Measurements from ENCODE around the gene ZNF541.

Gene ZNF541

GRCh38 chr19:47544075-47544474 lies 28.9 kb downstream of the ZNF541 start:
- no peaks in the 10 kb centered on the region for H3K27me3 ChIP-seq (replicated peaks; ENCODE audit: control insufficient read depth, insufficient read depth, low read length)
- TF ChIP-seq, protein P1, sequence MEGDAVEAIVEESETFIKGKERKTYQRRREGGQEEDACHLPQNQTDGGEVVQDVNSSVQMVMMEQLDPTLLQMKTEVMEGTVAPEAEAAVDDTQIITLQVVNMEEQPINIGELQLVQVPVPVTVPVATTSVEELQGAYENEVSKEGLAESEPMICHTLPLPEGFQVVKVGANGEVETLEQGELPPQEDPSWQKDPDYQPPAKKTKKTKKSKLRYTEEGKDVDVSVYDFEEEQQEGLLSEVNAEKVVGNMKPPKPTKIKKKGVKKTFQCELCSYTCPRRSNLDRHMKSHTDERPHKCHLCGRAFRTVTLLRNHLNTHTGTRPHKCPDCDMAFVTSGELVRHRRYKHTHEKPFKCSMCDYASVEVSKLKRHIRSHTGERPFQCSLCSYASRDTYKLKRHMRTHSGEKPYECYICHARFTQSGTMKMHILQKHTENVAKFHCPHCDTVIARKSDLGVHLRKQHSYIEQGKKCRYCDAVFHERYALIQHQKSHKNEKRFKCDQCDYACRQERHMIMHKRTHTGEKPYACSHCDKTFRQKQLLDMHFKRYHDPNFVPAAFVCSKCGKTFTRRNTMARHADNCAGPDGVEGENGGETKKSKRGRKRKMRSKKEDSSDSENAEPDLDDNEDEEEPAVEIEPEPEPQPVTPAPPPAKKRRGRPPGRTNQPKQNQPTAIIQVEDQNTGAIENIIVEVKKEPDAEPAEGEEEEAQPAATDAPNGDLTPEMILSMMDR (IDR thresholded peaks at IDR 0.05; ENCODE audit: insufficient read depth, low read length, poor library complexity, severe bottlenecking), result no peak
- H3K4me3 ChIP-seq (replicated peaks; ENCODE audit: low read depth, low read length), result no peak overlapping the region
- DNase-seq (ENCODE audit: extremely low read depth, insufficient read length), result no peak
- no peaks in the 10 kb centered on the region for H3K36me3 ChIP-seq (ENCODE audit: control insufficient read depth, insufficient read depth, low read length)

GRCh38 chr19:47542030-47542475 lies 30.9 kb downstream of the ZNF541 start:
- no peaks in the 10 kb centered on the region for H3K27me3 ChIP-seq (replicated peaks; ENCODE audit: control insufficient read depth, insufficient read depth, low read length)
- TF ChIP-seq, protein P1 (IDR thresholded peaks at IDR 0.05; ENCODE audit: insufficient read depth, low read length, poor library complexity, severe bottlenecking), result no peak
- no peak for DNase-seq (ENCODE audit: extremely low read depth, insufficient read length)
- H3K36me3 ChIP-seq (ENCODE audit: control insufficient read depth, insufficient read depth, low read length), result no peaks in the 10 kb centered on the region
- no peak overlapping the region for H3K4me3 ChIP-seq (replicated peaks; ENCODE audit: low read depth, low read length)

GRCh38 chr19:47541518-47541917 lies 31.4 kb downstream of the ZNF541 start:
- no peaks in the 10 kb centered on the region for H3K27me3 ChIP-seq (replicated peaks; ENCODE audit: control insufficient read depth, insufficient read depth, low read length)
- no peaks in the 10 kb centered on the region for H3K36me3 ChIP-seq (ENCODE audit: control insufficient read depth, insufficient read depth, low read length)
- DNase-seq (ENCODE audit: extremely low read depth, insufficient read length), result no peak
- TF ChIP-seq, protein P1 (IDR thresholded peaks at IDR 0.05; ENCODE audit: insufficient read depth, low read length, poor library complexity, severe bottlenecking), result no peak
- no peak overlapping the region for H3K4me3 ChIP-seq (replicated peaks; ENCODE audit: low read depth, low read length)

- Histone ChIP-seq H3K4me3 (replicated peaks; ENCODE audit: low read depth, low read length) (no peak overlapping the region), H3K36me3 (ENCODE audit: control insufficient read depth, insufficient read depth, low read length) (no peaks in the 10 kb centered on the region), H3K27me3 (replicated peaks; ENCODE audit: control insufficient read depth, insufficient read depth, low read length) (no peaks in the 10 kb centered on the region)
- DNase-seq (ENCODE audit: extremely low read depth, insufficient read length), result no peak
- TF ChIP-seq, protein P1 (IDR thresholded peaks at IDR 0.05; ENCODE audit: insufficient read depth, low read length, poor library complexity, severe bottlenecking), result peak; percentile 31
These were observed 32.2 kb downstream of the ZNF541 start for GRCh38 chr19:47540748-47541147.

DNA sequence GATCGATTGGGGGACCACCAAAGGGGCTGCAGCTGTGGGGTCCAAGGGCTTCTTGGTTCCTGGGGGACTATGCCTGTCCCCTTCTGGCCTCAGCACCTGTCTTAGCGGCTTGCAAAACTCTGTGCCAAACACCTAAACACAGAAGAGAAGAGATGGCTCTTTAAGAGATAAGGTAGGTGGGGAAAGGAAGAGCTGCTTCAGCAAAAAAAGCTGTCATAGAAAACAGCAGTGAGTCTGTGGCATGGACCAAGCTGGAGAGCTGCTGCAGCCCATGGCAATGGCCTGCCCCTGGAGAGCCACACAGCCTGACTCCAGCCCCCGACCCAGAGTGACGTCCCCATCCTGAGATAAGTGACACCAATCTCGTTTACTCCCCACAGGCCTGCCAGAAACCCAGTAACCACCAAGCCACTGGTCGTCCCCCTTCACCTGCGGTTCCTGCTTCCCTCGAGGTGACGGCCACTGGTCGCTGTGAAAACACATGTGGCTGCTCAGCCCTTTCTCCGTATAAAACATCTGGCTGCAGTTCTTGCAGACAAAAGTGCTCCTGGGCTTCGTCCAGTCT lies 33.1 kb downstream of the ZNF541 start:
- DNase-seq (ENCODE audit: extremely low read depth, insufficient read length), result no peak
- no peaks in the 10 kb centered on the region for H3K27me3 ChIP-seq (replicated peaks; ENCODE audit: control insufficient read depth, insufficient read depth, low read length)
- TF ChIP-seq, protein P1 (IDR thresholded peaks at IDR 0.05; ENCODE audit: insufficient read depth, low read length, poor library complexity, severe bottlenecking), result no peak
- no peaks in the 10 kb centered on the region for H3K36me3 ChIP-seq (ENCODE audit: control insufficient read depth, insufficient read depth, low read length)
- H3K4me3 ChIP-seq (replicated peaks; ENCODE audit: low read depth, low read length), result no peak overlapping the region

- Histone ChIP-seq H3K27me3 (replicated peaks; ENCODE audit: control insufficient read depth, insufficient read depth, low read length) (no peaks in the 10 kb centered on the region), H3K4me3 (replicated peaks; ENCODE audit: low read depth, low read length) (no peak overlapping the region), H3K36me3 (ENCODE audit: control insufficient read depth, insufficient read depth, low read length) (no peaks in the 10 kb centered on the region)
- TF ChIP-seq, protein P1 (IDR thresholded peaks at IDR 0.05; ENCODE audit: insufficient read depth, low read length, poor library complexity, severe bottlenecking), result no peak
- DNase-seq (ENCODE audit: extremely low read depth, insufficient read length), result no peak
These were observed 34.1 kb downstream of the ZNF541 start for GRCh38 chr19:47538812-47539211.

Measured in GM06990 (cell line).